ENCODE measurements around the gene PTCH1. TPM values are rescaled to one million over a fixed set of nuclear protein-coding genes. Genes with fewer than 3 reads are reported as not detected.

Gene PTCH1
- total RNA-seq, 1 donor from 2014 or later: 2.4 TPM

GRCh38 chr9:95499046-95499676, 17.6 kb downstream of the PTCH1 start:
- no peak for DNase-seq (ENCODE audit: low read depth, low spot score)

GRCh38 chr9:95498641-95499040, 18.1 kb downstream of the PTCH1 start:
- no peak for DNase-seq (ENCODE audit: low read depth, low spot score)

- no peak for DNase-seq (ENCODE audit: low read depth, low spot score)
Measured at GRCh38 chr9:95497772-95498171, 19.0 kb downstream of the PTCH1 start.

- no peak for DNase-seq (ENCODE audit: low read depth, low spot score)
Measured at GRCh38 chr9:95496687-95497086, 20.1 kb downstream of the PTCH1 start.

- no peak for DNase-seq (ENCODE audit: low read depth, low spot score)
Measured at GRCh38 chr9:95495961-95496360, 20.8 kb downstream of the PTCH1 start.

- no peak for DNase-seq (ENCODE audit: low read depth, low spot score)
Measured at GRCh38 chr9:95495529-95495928, 21.2 kb downstream of the PTCH1 start.

- DNase-seq (ENCODE audit: low read depth, low spot score): no peak
Measured at GRCh38 chr9:95494416-95495371, 22.1 kb downstream of the PTCH1 start.

- no peak for DNase-seq (ENCODE audit: low read depth, low spot score)
Measured at GRCh38 chr9:95494022-95494415, 22.8 kb downstream of the PTCH1 start.

- DNase-seq (ENCODE audit: low read depth, low spot score): no peak
Measured at GRCh38 chr9:95493402-95493801, 23.4 kb downstream of the PTCH1 start.

- DNase-seq (ENCODE audit: low read depth, low spot score): no peak
Measured at GRCh38 chr9:95491543-95492320, 25.0 kb downstream of the PTCH1 start.

- no peak for DNase-seq (ENCODE audit: low read depth, low spot score)
Measured at GRCh38 chr9:95488954-95489353, 27.8 kb downstream of the PTCH1 start.

- DNase-seq (ENCODE audit: low read depth, low spot score): no peak
Measured at GRCh38 chr9:95486318-95486717, 30.5 kb downstream of the PTCH1 start.

GRCh38 chr9:95484225-95484624, 32.5 kb downstream of the PTCH1 start:
- no peak for DNase-seq (ENCODE audit: low read depth, low spot score)

GRCh38 chr9:95483431-95483830, 33.3 kb downstream of the PTCH1 start:
- DNase-seq (ENCODE audit: low read depth, low spot score): no peak

- DNase-seq (ENCODE audit: low read depth, low spot score): no peak
Measured at GRCh38 chr9:95482621-95483020, 34.1 kb downstream of the PTCH1 start.

GRCh38 chr9:95481000-95481399, 35.8 kb downstream of the PTCH1 start:
- no peak for DNase-seq (ENCODE audit: low read depth, low spot score)

GRCh38 chr9:95480346-95480745, 36.4 kb downstream of the PTCH1 start:
- no peak for DNase-seq (ENCODE audit: low read depth, low spot score)

GRCh38 chr9:95479330-95479729, 37.4 kb downstream of the PTCH1 start:
- no peak for DNase-seq (ENCODE audit: low read depth, low spot score)

- no peak for DNase-seq (ENCODE audit: low read depth, low spot score)
Measured at GRCh38 chr9:95478335-95478734, 38.4 kb downstream of the PTCH1 start.

- no peak for DNase-seq (ENCODE audit: low read depth, low spot score)
Measured at GRCh38 chr9:95477885-95478284, 38.9 kb downstream of the PTCH1 start.

GRCh38 chr9:95477441-95477840, 39.3 kb downstream of the PTCH1 start:
- DNase-seq (ENCODE audit: low read depth, low spot score): no peak

- no peak for DNase-seq (ENCODE audit: low read depth, low spot score)
Measured at GRCh38 chr9:95468791-95469190, 48.0 kb downstream of the PTCH1 start.
